Naive thymus-derived CD4-positive, alpha-beta T cell (primary cell): ENCODE results near the gene NADK. TPM values are rescaled to one million over a fixed set of nuclear protein-coding genes. Genes with fewer than 3 reads are reported as not detected.

Experiments
- ATAC-seq: fragments of 150-1000 bp; cut with Tn5 transposase; 2 replicates; pipeline ENCODE4 v1.10.0; 2021; ENCODE audit warnings: mild to moderate bottlenecking, moderate library complexity
- CTCF ChIA-PET: fragments of 350-600 bp; sonication (Branson Sonifier 250); formaldehyde crosslinking; loops from one replicate; lab custom pipeline; 2021; ENCODE audit warnings: antibody characterized with exemption; lab: Charles Lee
- POLR2A ChIA-PET: fragments of 350-600 bp; sonication (Branson Sonifier 250); formaldehyde crosslinking; loops from one replicate; lab custom pipeline; 2021; ENCODE audit warnings: antibody characterized with exemption, inconsistent platforms; lab: Charles Lee
- DNase-seq, 9 donors: peaks; one replicate each; pipeline versions ENCODE4 v3.0.0 to v3.0.0-alpha.2; 2020 to 2022; ENCODE audit warnings: mixed read lengths in 1 of 9
- H3K27ac ChIP-seq: one replicate; pipeline ENCODE4 v1.7.0; 2013; ENCODE audit warnings: mild to moderate bottlenecking, low read depth, low read length, moderate library complexity
- H3K27me3 ChIP-seq, 2 donors: one replicate each; pipeline ENCODE4 v1.7.0; 2013; ENCODE audit warnings: low read length in 2 of 2, mild to moderate bottlenecking in 2 of 2, moderate library complexity in 2 of 2; ENCODE audit not compliant: control insufficient read depth in 2 of 2, insufficient read depth in 2 of 2
- H3K36me3 ChIP-seq, 3 experiments: 1 replicate in 2 of 3; 2 replicates in 1 of 3; pipeline ENCODE4 v1.7.0; 2013; ENCODE audit warnings: low read length in 3 of 3, mild to moderate bottlenecking in 3 of 3, moderate library complexity in 1 of 3; ENCODE audit not compliant: insufficient read depth in 3 of 3, control insufficient read depth in 2 of 3
- H3K4me1 ChIP-seq, 2 donors: one replicate each; pipeline ENCODE4 v1.7.0; 2013; ENCODE audit warnings: low read length in 2 of 2, mild to moderate bottlenecking in 2 of 2, moderate library complexity in 1 of 2; ENCODE audit not compliant: control insufficient read depth in 2 of 2, insufficient read depth in 2 of 2
- H3K4me3 ChIP-seq: 2 replicates; pipeline ENCODE4 v1.7.0; 2013; ENCODE audit warnings: mild to moderate bottlenecking, low read length
- H3K9me3 ChIP-seq, 3 experiments: 1 replicate in 2 of 3; 2 replicates in 1 of 3; pipeline ENCODE4 v1.7.0; 2013; ENCODE audit warnings: low read length in 3 of 3; ENCODE audit not compliant: control insufficient read depth in 2 of 3
- H3K27ac Mint-ChIP-seq, 9 donors: one replicate each; pipeline ENCODE4 v1.8.0; 2020 to 2022; ENCODE audit warnings: mixed read lengths in 9 of 9, mild to moderate bottlenecking in 8 of 9, moderate library complexity in 5 of 9, inconsistent platforms in 2 of 9
- H3K27me3 Mint-ChIP-seq, 5 donors: one replicate each; pipeline ENCODE4 v1.8.0; 2021 to 2022; ENCODE audit warnings: mixed read lengths in 5 of 5, mild to moderate bottlenecking in 1 of 5
- H3K36me3 Mint-ChIP-seq, 5 donors: one replicate each; pipeline ENCODE4 v1.8.0; 2020 to 2022; ENCODE audit warnings: mixed read lengths in 5 of 5, mild to moderate bottlenecking in 3 of 5, inconsistent platforms in 1 of 5
- H3K4me1 Mint-ChIP-seq, 7 donors: one replicate each; pipeline ENCODE4 v1.8.0; 2020 to 2022; ENCODE audit warnings: mixed read lengths in 7 of 7, mild to moderate bottlenecking in 3 of 7, inconsistent platforms in 1 of 7
- H3K4me3 Mint-ChIP-seq, 10 donors: one replicate each; pipeline ENCODE4 v1.8.0; 2020 to 2022; ENCODE audit warnings: mild to moderate bottlenecking in 10 of 10, mixed read lengths in 10 of 10, moderate library complexity in 6 of 10, inconsistent platforms in 2 of 10
- H3K9me3 Mint-ChIP-seq, 11 donors: one replicate each; pipeline ENCODE4 v1.8.0; 2020 to 2022; ENCODE audit warnings: mixed read lengths in 11 of 11, mild to moderate bottlenecking in 4 of 11, inconsistent platforms in 1 of 11, moderate library complexity in 1 of 11
- intact Hi-C, 2 donors: fragments of 100-400 bp; cut with micrococcal nuclease; formaldehyde crosslinking; loops; one replicate each; pipeline ENCODE4 v1.15.1; 2023
- polyA plus RNA-seq, 2 donors: library from polyadenylated mRNA; unstranded; fragments of 300-500 nt; fragmentation: Illumina TruSeq; gene quantifications; one replicate each; pipeline ENCODE4 v1.2.3, GENCODE V29; 2021
- total RNA-seq, 6 experiments: library from RNA in 5 of 6; stranded (reverse) in 5 of 6; gene quantifications; 1 replicate in 5 of 6; 2 replicates in 1 of 6; pipeline ENCODE4 v1.2.3 and lab custom pipeline; 2021 to 2026

NADK gene
- total and polyA plus RNA-seq, 7 experiments from 2014 or later = 14.7 to 115 (median 49.4) TPM

- ChIA-PET POLR2A (no interaction called here), CTCF (no interaction called here)
- intact Hi-C loops = no loop called here
- peaks cover 0 to 90% (median 14%) of the 10 kb centered on the region in 3 experiments for H3K36me3 ChIP-seq
- no peak for DNase-seq
- no peaks in the 10 kb centered on the region for H3K27me3 ChIP-seq
- no peaks in the 10 kb centered on the region for H3K9me3 ChIP-seq
- H3K4me1 ChIP-seq = no peaks in the 10 kb centered on the region
- H3K9me3 Mint-ChIP-seq = peaks cover 0 to 1% (median 0%) of the 10 kb centered on the region in 11 donors
- H3K4me3 ChIP-seq = no peak overlapping the region
- peaks cover 0 to 24% (median 0%) of the 10 kb centered on the region in 5 donors for H3K36me3 Mint-ChIP-seq
- H3K4me3 Mint-ChIP-seq = no peak overlapping the region
- H3K27ac ChIP-seq = no peak overlapping the region
- H3K27ac Mint-ChIP-seq = no peak overlapping the region
- no peak for ATAC-seq
- peaks cover 0 to 4% (median 0%) of the 10 kb centered on the region in 7 donors for H3K4me1 Mint-ChIP-seq
- H3K27me3 Mint-ChIP-seq = no peaks in the 10 kb centered on the region
Observed at GRCh38 chr1:1757422-1758058, 20.7 kb downstream of the NADK start.

GRCh38 chr1:1756661-1757421 lies 21.4 kb downstream of the NADK start:
- no peak overlapping the region for H3K27ac ChIP-seq
- H3K4me1 ChIP-seq = no peaks in the 10 kb centered on the region
- H3K27me3 Mint-ChIP-seq = no peaks in the 10 kb centered on the region
- H3K9me3 Mint-ChIP-seq = peaks cover 0 to 1% (median 0%) of the 10 kb centered on the region in 11 donors
- no peak overlapping the region for H3K27ac Mint-ChIP-seq
- no peaks in the 10 kb centered on the region for H3K9me3 ChIP-seq
- H3K36me3 ChIP-seq = peaks cover 0 to 83% (median 14%) of the 10 kb centered on the region in 3 experiments
- POLR2A ChIA-PET = no interaction called here
- no peak overlapping the region for H3K4me3 ChIP-seq
- peaks cover 0 to 4% (median 0%) of the 10 kb centered on the region in 7 donors for H3K4me1 Mint-ChIP-seq
- intact Hi-C loops = no loop called here
- CTCF ChIA-PET = no interaction called here
- no peak overlapping the region for H3K4me3 Mint-ChIP-seq
- ATAC-seq = no peak
- peaks cover 0 to 20% (median 0%) of the 10 kb centered on the region in 5 donors for H3K36me3 Mint-ChIP-seq
- DNase-seq = no peak
- H3K27me3 ChIP-seq = no peaks in the 10 kb centered on the region

- Mint-ChIP-seq H3K9me3 (peaks cover 0 to under 1% (median 0%) of the 10 kb centered on the region in 11 donors), H3K36me3 (peaks cover 0 to 11% (median 0%) of the 10 kb centered on the region in 5 donors), H3K27me3 (no peaks in the 10 kb centered on the region), H3K4me3 (no peak overlapping the region), H3K27ac (no peak overlapping the region), H3K4me1 (peaks cover 0 to 4% (median 0%) of the 10 kb centered on the region in 7 donors)
- CTCF ChIA-PET = no interaction called here
- no peak overlapping the region for H3K27ac ChIP-seq
- DNase-seq (no peak), ATAC-seq (no peak)
- no peak overlapping the region for H3K4me3 ChIP-seq
- intact Hi-C loops = no loop called here
- H3K36me3 ChIP-seq = peaks cover 0 to 73% (median 13%) of the 10 kb centered on the region in 3 experiments
- no peaks in the 10 kb centered on the region for H3K27me3 ChIP-seq
- H3K9me3 ChIP-seq = no peaks in the 10 kb centered on the region
- POLR2A ChIA-PET = no interaction called here
- H3K4me1 ChIP-seq = no peaks in the 10 kb centered on the region
Observed at GRCh38 chr1:1755852-1756251, 22.4 kb downstream of the NADK start.

GRCh38 chr1:1755426-1755825 lies 22.8 kb downstream of the NADK start:
- no peaks in the 10 kb centered on the region for H3K9me3 Mint-ChIP-seq
- peaks cover 0 to 4% (median 0%) of the 10 kb centered on the region in 7 donors for H3K4me1 Mint-ChIP-seq
- Histone ChIP-seq H3K4me1 (no peaks in the 10 kb centered on the region), H3K4me3 (no peak overlapping the region), H3K27me3 (no peaks in the 10 kb centered on the region), H3K36me3 (peaks cover 0 to 69% (median 9%) of the 10 kb centered on the region in 3 experiments), H3K27ac (no peak overlapping the region), H3K9me3 (no peaks in the 10 kb centered on the region)
- intact Hi-C loops = no loop called here
- ATAC-seq = no peak
- POLR2A ChIA-PET = no interaction called here
- H3K27me3 Mint-ChIP-seq = no peaks in the 10 kb centered on the region
- peaks cover 0 to 11% (median 0%) of the 10 kb centered on the region in 5 donors for H3K36me3 Mint-ChIP-seq
- CTCF ChIA-PET = no interaction called here
- H3K27ac Mint-ChIP-seq = no peak overlapping the region
- no peak overlapping the region for H3K4me3 Mint-ChIP-seq
- DNase-seq = no peak

- no peak for ATAC-seq
- Mint-ChIP-seq H3K36me3 (peaks cover 0 to 11% (median 0%) of the 10 kb centered on the region in 5 donors), H3K4me1 (peaks cover 0 to 3% (median 2%) of the 10 kb centered on the region in 7 donors), H3K9me3 (no peaks in the 10 kb centered on the region), H3K4me3 (no peak overlapping the region), H3K27me3 (no peaks in the 10 kb centered on the region), H3K27ac (no peak overlapping the region)
- Histone ChIP-seq H3K4me3 (no peak overlapping the region), H3K4me1 (no peaks in the 10 kb centered on the region), H3K36me3 (peaks cover 0 to 57% (median 8%) of the 10 kb centered on the region in 3 experiments), H3K27me3 (no peaks in the 10 kb centered on the region), H3K9me3 (no peaks in the 10 kb centered on the region), H3K27ac (no peak overlapping the region)
- no peak for DNase-seq
- CTCF ChIA-PET = interaction anchor here (0.6 to 0.7 kb wide), 2 partner anchors 143 to 282 kb away, joined by 3 read pairs; no protein-coding TSS in a partner anchor
- POLR2A ChIA-PET = no interaction called here
- intact Hi-C loops = no loop called here
Observed at GRCh38 chr1:1754051-1754815, 24.0 kb downstream of the NADK start.

DNA sequence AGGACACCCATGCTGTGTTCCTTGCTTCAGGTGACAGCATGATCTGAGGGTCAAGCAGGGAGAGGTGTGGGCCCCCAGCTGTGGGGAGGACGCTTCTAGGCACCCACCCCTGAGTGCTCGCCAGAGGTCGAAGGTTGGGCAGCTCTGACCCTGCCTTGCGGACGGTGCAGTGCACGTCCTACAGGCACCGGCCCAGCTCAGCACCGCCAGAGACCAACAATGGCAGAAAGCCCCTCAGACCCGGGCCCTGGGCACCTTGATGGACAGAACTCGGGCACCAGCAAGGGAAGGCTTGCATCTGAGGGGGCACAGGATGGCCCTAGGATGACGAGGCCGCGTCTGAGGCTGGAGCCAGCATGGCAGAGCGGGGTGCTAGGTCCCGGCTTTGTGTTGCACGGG lies 24.7 kb downstream of the NADK start:
- POLR2A ChIA-PET = no interaction called here
- Histone ChIP-seq H3K4me3 (no peak overlapping the region), H3K27me3 (no peaks in the 10 kb centered on the region), H3K27ac (no peak overlapping the region), H3K9me3 (no peaks in the 10 kb centered on the region), H3K4me1 (no peaks in the 10 kb centered on the region), H3K36me3 (peaks cover 0 to 51% (median 7%) of the 10 kb centered on the region in 3 experiments)
- no peaks in the 10 kb centered on the region for H3K9me3 Mint-ChIP-seq
- H3K4me1 Mint-ChIP-seq = peaks cover 0 to 6% (median under 1%) of the 10 kb centered on the region in 7 donors
- no peak overlapping the region for H3K4me3 Mint-ChIP-seq
- DNase-seq (no peak), ATAC-seq (no peak)
- H3K27me3 Mint-ChIP-seq = no peaks in the 10 kb centered on the region
- H3K36me3 Mint-ChIP-seq = peaks cover 0 to 11% (median 0%) of the 10 kb centered on the region in 5 donors
- intact Hi-C loops = no loop called here
- CTCF ChIA-PET = interaction anchor here (0.6 kb wide), 1 partner anchor 144 kb away, joined by 3 read pairs; no protein-coding TSS in a partner anchor
- H3K27ac Mint-ChIP-seq = no peak overlapping the region
